Bronchial epithelial cell (primary cell): ENCODE results near the gene DDX53. TPM values are rescaled to one million over a fixed set of nuclear protein-coding genes. Genes with fewer than 3 reads are reported as not detected.

Source experiments
- DNase-seq: peaks from one replicate; pipeline ENCODE4 v3.0.0-alpha.2; 2010; ENCODE audit warnings: low read depth
- FAIRE-seq: peaks from 2 replicates; lab custom pipeline; 2011; peaks lifted over from hg19 to GRCh38; lab: Jason Lieb, UNC
- H3K27me3 ChIP-seq: 2 replicates; pipeline ENCODE4 v1.5.1; 2011; ENCODE audit warnings: low read length; ENCODE audit not compliant: control insufficient read depth, insufficient read depth
- H3K36me3 ChIP-seq: 2 replicates; pipeline ENCODE4 v1.5.1; 2011; ENCODE audit warnings: low read length; ENCODE audit not compliant: control insufficient read depth, insufficient read depth
- H3K4me3 ChIP-seq: 2 replicates; pipeline ENCODE4 v1.5.1; 2011; ENCODE audit warnings: mild to moderate bottlenecking, low read depth, low read length, control low read depth
- total RNA-seq: library from RNA; depleted of rRNA; stranded (reverse); fragments of >200 nt; gene quantifications from 2 replicates; pipeline ENCODE4 v1.2.1, GENCODE V29; 2014
- TF ChIP-seq, protein P1 (sequence below): IDR thresholded peaks from 2 replicates; pipeline ENCODE4 v1.5.1; 2011; ENCODE audit warnings: mild to moderate bottlenecking, moderate library complexity, low read length, control low read depth, inconsistent platforms; ENCODE audit not compliant: insufficient read depth, severe bottlenecking

The DDX53 gene
- total RNA-seq, 1 donor from 2014 or later, result not detected

DNA sequence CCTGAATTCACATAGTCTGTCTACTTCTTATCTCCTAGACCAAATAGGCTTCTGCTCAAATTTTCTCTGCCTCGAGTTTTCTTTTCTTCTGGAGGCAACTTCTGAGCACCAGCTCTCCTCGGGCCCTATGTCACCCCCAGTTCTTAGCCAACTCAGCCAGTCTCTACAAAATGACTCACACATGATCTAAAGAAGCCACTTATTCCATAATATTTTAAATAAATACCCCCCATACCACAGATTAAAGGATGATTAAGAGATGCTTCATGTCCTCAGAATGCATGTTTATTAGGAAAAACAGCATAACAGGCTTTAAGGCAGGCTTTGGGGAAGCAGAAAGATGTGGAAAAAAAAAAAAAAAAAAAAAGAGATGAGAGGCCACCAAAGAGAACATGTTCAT lies 36.6 kb upstream of the DDX53 start:
- no peak for DNase-seq
- Histone ChIP-seq H3K27me3 (no peaks in the 10 kb centered on the region), H3K36me3 (no peaks in the 10 kb centered on the region), H3K4me3 (no peak overlapping the region)
- FAIRE-seq, result no peak
- TF ChIP-seq, protein P1, sequence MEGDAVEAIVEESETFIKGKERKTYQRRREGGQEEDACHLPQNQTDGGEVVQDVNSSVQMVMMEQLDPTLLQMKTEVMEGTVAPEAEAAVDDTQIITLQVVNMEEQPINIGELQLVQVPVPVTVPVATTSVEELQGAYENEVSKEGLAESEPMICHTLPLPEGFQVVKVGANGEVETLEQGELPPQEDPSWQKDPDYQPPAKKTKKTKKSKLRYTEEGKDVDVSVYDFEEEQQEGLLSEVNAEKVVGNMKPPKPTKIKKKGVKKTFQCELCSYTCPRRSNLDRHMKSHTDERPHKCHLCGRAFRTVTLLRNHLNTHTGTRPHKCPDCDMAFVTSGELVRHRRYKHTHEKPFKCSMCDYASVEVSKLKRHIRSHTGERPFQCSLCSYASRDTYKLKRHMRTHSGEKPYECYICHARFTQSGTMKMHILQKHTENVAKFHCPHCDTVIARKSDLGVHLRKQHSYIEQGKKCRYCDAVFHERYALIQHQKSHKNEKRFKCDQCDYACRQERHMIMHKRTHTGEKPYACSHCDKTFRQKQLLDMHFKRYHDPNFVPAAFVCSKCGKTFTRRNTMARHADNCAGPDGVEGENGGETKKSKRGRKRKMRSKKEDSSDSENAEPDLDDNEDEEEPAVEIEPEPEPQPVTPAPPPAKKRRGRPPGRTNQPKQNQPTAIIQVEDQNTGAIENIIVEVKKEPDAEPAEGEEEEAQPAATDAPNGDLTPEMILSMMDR, result no peak

DNA sequence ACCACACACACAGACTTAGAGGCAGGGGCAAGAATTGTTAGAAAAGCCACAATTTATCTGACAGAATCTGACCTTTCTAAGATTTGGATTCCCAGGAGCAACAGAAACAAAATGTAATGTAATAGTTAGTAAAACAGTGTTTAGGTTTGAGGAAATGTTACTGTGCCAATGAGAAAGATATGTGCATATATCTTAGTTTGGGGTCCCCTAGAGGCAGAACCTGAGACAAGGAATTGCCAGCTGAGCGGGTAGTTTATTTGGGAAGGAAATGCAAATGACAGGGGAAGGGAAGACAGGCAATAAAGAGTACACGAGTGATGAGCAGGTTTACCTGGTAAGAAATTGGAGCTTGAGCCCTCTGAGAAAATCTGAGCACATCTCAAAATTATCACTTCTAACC lies 31.3 kb upstream of the DDX53 start:
- H3K4me3 ChIP-seq, result no peak overlapping the region
- DNase-seq (no peak), FAIRE-seq (no peak)
- TF ChIP-seq, protein P1, result no peak
- H3K27me3 ChIP-seq, result no peaks in the 10 kb centered on the region
- no peaks in the 10 kb centered on the region for H3K36me3 ChIP-seq

DNA sequence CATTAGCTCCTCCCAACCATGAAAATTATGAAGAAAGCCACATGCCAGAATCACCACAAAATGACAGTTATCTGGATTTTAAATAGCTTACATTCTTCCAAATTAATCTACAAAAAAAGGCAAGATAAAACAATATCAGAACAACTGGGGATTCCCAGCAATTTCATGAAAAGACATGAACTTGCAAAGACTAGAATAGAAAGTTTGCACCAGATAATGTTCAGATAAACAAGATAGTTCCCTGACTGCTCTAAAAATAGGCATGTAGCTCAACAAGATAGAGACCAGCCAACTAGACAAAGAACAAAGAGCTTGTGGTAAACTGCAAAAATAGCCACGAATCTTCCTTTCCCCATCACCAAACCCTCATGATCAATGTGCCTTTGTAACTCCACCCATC lies 30.3 kb upstream of the DDX53 start:
- FAIRE-seq (no peak), DNase-seq (no peak)
- H3K4me3 ChIP-seq, result no peak overlapping the region
- TF ChIP-seq, protein P1, result no peak
- no peaks in the 10 kb centered on the region for H3K36me3 ChIP-seq
- no peaks in the 10 kb centered on the region for H3K27me3 ChIP-seq

DNA sequence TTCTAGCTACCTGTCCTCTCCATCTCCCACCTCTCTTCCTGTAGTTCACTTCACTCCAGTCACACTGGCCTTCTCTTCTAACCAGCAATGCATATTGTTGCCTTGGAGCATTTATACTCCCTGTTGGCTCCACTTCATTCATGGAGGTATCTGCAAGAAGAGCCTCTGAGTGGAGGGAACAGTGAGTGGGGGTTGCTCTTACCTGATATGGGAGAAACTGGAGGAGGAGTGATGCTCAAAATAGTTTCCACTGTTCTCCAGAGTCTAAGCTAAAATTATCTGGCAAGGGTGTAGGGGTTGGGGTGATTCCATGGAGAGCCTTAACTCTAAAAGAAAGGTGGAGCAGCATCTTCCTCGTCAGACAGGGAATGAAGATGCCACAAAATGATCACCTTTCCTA lies 28.9 kb upstream of the DDX53 start:
- H3K4me3 ChIP-seq, result no peak overlapping the region
- DNase-seq (no peak), FAIRE-seq (no peak)
- TF ChIP-seq, protein P1, result no peak
- H3K36me3 ChIP-seq, result no peaks in the 10 kb centered on the region
- H3K27me3 ChIP-seq, result no peaks in the 10 kb centered on the region

DNA sequence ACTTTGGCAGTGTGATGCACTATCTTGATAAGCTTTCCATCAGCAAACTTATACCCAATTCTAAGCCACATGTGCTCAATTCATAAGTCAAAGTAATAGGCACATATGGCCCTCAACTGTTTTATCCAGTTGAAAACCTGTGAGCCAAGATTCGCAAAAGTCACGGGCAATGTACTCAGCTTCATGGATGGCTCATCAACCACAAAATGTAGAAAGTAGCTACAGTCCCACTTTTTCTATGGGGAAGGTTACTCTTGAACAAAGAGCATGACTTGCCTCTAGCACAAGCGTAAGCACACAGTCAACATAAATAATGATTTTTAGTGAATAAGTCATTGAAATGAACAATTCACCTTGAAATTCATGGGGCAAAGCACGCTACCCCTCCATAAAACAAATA lies 25.1 kb upstream of the DDX53 start:
- FAIRE-seq (no peak), DNase-seq (no peak)

DNA sequence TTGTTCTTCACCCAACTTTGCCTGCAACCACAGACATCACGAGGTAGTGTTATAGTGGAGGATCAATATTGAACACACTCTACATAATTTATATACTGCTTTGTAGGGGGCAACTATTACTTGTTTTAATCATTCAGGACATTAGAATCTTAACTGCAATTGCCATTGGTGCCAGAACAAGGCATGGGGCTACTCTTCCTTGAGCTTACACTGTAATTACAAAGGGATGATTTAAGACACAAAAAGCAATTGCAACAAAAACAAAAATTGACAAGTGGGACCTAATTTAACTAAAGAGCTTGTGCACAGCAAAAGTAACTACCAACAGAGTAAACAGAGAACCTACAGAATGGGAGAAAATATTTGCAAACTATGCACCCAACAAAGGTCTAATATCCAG lies 24.0 kb upstream of the DDX53 start:
- H3K4me3 ChIP-seq, result no peak overlapping the region
- TF ChIP-seq, protein P1, result no peak
- no peak for FAIRE-seq
- H3K27me3 ChIP-seq, result no peaks in the 10 kb centered on the region
- DNase-seq, result no peak
- no peaks in the 10 kb centered on the region for H3K36me3 ChIP-seq

More for the DNA sequence above, 25.1 kb upstream of the DDX53 start:
- H3K27me3 ChIP-seq, result no peaks in the 10 kb centered on the region
- H3K36me3 ChIP-seq, result no peaks in the 10 kb centered on the region
- H3K4me3 ChIP-seq, result no peak overlapping the region
- TF ChIP-seq, protein P1, result no peak
